Liver (tissue), 9 donors: ENCODE data around the gene RPE65. TPM values are rescaled to one million over a fixed set of nuclear protein-coding genes. Genes with fewer than 3 reads are reported as not detected.
"Not testable (repeated sequence)": the region's sequence is repeated elsewhere in the genome, so short reads cannot be mapped to it uniquely, and the experiment has no call there.

Experiments
- DNase-seq: peaks from one replicate; pipeline ENCODE4 v3.0.0-alpha.2; 2017; ENCODE audit warnings: low spot score
- H3K27ac ChIP-seq, 2 donors: one replicate each; pipeline ENCODE4 v1.7.0; 2013; ENCODE audit warnings: inconsistent platforms in 2 of 2, low read length in 2 of 2, control low read depth in 1 of 2, low read depth in 1 of 2, mild to moderate bottlenecking in 1 of 2
- H3K27me3 ChIP-seq, 4 donors: one replicate each; pipeline versions ENCODE4 v1.6.1 to v1.7.0; 2013; ENCODE audit warnings: low read length in 3 of 4, inconsistent platforms in 1 of 4, mild to moderate bottlenecking in 1 of 4, moderate library complexity in 1 of 4; ENCODE audit not compliant: control insufficient read depth in 4 of 4, insufficient read depth in 4 of 4
- H3K36me3 ChIP-seq, 4 donors: one replicate each; pipeline versions ENCODE4 v1.6.1 to v1.7.0; 2013; ENCODE audit warnings: low read length in 3 of 4, mild to moderate bottlenecking in 3 of 4, low read depth in 1 of 4, moderate library complexity in 1 of 4; ENCODE audit not compliant: control insufficient read depth in 4 of 4, insufficient read depth in 3 of 4
- H3K4me1 ChIP-seq, 4 donors: one replicate each; pipeline versions ENCODE4 v1.6.1 to v1.7.0; 2013; ENCODE audit warnings: low read length in 3 of 4, mild to moderate bottlenecking in 3 of 4, moderate library complexity in 1 of 4; ENCODE audit not compliant: control insufficient read depth in 4 of 4, insufficient read depth in 4 of 4
- H3K4me3 ChIP-seq, 3 donors: one replicate each; pipeline versions ENCODE4 v1.6.1 to v1.7.0; 2013; ENCODE audit warnings: low read length in 3 of 3, control low read depth in 1 of 3, low read depth in 1 of 3, mild to moderate bottlenecking in 1 of 3
- H3K9ac ChIP-seq, 2 donors: one replicate each; pipeline ENCODE4 v1.7.0; 2013; ENCODE audit warnings: low read length in 2 of 2, mild to moderate bottlenecking in 2 of 2, moderate library complexity in 2 of 2, control low read depth in 1 of 2, low read depth in 1 of 2
- H3K9me3 ChIP-seq, 4 donors: one replicate each; pipeline versions ENCODE4 v1.6.1 to v1.7.0; 2013; ENCODE audit warnings: low read length in 3 of 4; ENCODE audit not compliant: control insufficient read depth in 4 of 4
- ATF3 ChIP-seq: IDR thresholded peaks from 2 replicates; pipeline ENCODE4 v1.6.1; 2016; ENCODE audit warnings: antibody characterized with exemption
- CTCF ChIP-seq: fragments of 150-350 bp; IDR thresholded peaks from 2 replicates; pipeline ENCODE4 v1.5.1; 2017; ENCODE audit warnings: improper control_type of control experiment, low read depth, low read length; ENCODE audit not compliant: missing input control
- EGR1 ChIP-seq, 2 donors: IDR thresholded peaks; 2 replicates each; pipeline ENCODE4 v1.6.1; 2016 to 2018; ENCODE audit warnings: antibody characterized with exemption in 2 of 2, low read depth in 2 of 2
- FOXA1 ChIP-seq: IDR thresholded peaks from 2 replicates; pipeline ENCODE4 v1.6.1; 2016; ENCODE audit warnings: antibody characterized with exemption
- FOXA2 ChIP-seq: IDR thresholded peaks from 2 replicates; pipeline ENCODE4 v1.6.1; 2016; ENCODE audit warnings: antibody characterized with exemption
- GABPA ChIP-seq, 2 donors: IDR thresholded peaks in 1 of 2; conservative IDR thresholded peaks in 1 of 2; 2 replicates each; pipeline ENCODE4 v1.6.1; 2016; ENCODE audit warnings: antibody characterized with exemption in 2 of 2, mild to moderate bottlenecking in 1 of 2, moderate library complexity in 1 of 2
- HNF4A ChIP-seq, 2 donors: conservative IDR thresholded peaks; 2 replicates each; pipeline ENCODE4 v1.6.1; 2016; ENCODE audit warnings: antibody characterized with exemption in 2 of 2, mild to moderate bottlenecking in 2 of 2
- HNF4G ChIP-seq: IDR thresholded peaks from 2 replicates; pipeline ENCODE4 v1.6.1; 2016; ENCODE audit warnings: antibody characterized with exemption
- JUND ChIP-seq, 2 donors: IDR thresholded peaks; 2 replicates each; pipeline ENCODE4 v1.6.1; 2016; ENCODE audit warnings: antibody characterized with exemption in 2 of 2
- MAX ChIP-seq: IDR thresholded peaks from 2 replicates; pipeline ENCODE4 v1.6.1; 2016; ENCODE audit warnings: antibody characterized with exemption
- NR2F2 ChIP-seq: IDR thresholded peaks from 2 replicates; pipeline ENCODE4 v1.6.1; 2016; ENCODE audit warnings: antibody characterized with exemption
- RAD21 ChIP-seq, 2 donors: IDR thresholded peaks; 2 replicates each; pipeline ENCODE4 v1.6.1; 2016; ENCODE audit warnings: antibody characterized with exemption in 2 of 2, mild to moderate bottlenecking in 2 of 2
- REST ChIP-seq: IDR thresholded peaks from 2 replicates; pipeline ENCODE4 v1.6.1; 2016; ENCODE audit warnings: antibody characterized with exemption, mild to moderate bottlenecking
- RXRA ChIP-seq, 2 donors: IDR thresholded peaks; 2 replicates each; pipeline ENCODE4 v1.6.1; 2017 to 2018; ENCODE audit warnings: antibody characterized with exemption in 2 of 2, mild to moderate bottlenecking in 1 of 2
- SP1 ChIP-seq: IDR thresholded peaks from 2 replicates; pipeline ENCODE4 v1.6.1; 2018; ENCODE audit warnings: antibody characterized with exemption, mild to moderate bottlenecking
- TAF1 ChIP-seq: conservative IDR thresholded peaks from 2 replicates; pipeline ENCODE4 v1.6.1; 2016; ENCODE audit warnings: antibody characterized with exemption, mild to moderate bottlenecking
- YY1 ChIP-seq: IDR thresholded peaks from 2 replicates; pipeline ENCODE4 v1.6.1; 2016; ENCODE audit warnings: antibody characterized with exemption, mild to moderate bottlenecking
- ZBTB33 ChIP-seq: IDR thresholded peaks from 2 replicates; pipeline ENCODE4 v1.6.1; 2016; ENCODE audit warnings: antibody characterized with exemption
- WGBS: extraction: QIAGEN DNeasy Blood & Tissue Kit; methylation state at CpG from one replicate; pipeline ENCODE4 v1.1.7; 2013; 5-methylcytosine and 5-hydroxymethylcytosine counted together
- polyA plus RNA-seq, 2 donors: library from polyadenylated mRNA; stranded (reverse) in 1 of 2; unstranded in 1 of 2; fragments of 200-250 nt in 1 of 2; fragments of >200 nt in 1 of 2; fragmentation: Nextera tagmentation in 1 of 2; extraction: Ambion mirVana in 1 of 2; gene quantifications; one replicate each; pipeline versions ENCODE4 v1.2.1 to v1.2.3, GENCODE V29; 2013 to 2015
- total RNA-seq, 2 donors: library from RNA; depleted of rRNA; stranded (reverse); fragments of >200 nt; gene quantifications; one replicate each; pipeline ENCODE4 v1.2.3, GENCODE V29; 2014
- donor health status: healthy.
- donor health status: healthy.
- donor health status: healthy.
- donor health status: healthy.
- donor health status: healthy.

The RPE65 gene
- total and polyA plus RNA-seq, 4 donors, result not detected

GRCh38 chr1:68385798-68386524 lies 63.8 kb downstream of the RPE65 start:
- not testable (repeated sequence) for DNase-seq, H3K27ac ChIP-seq
- 85% methylated on average over 9 of the region's 10 CpGs for WGBS

GRCh38 chr1:68384872-68385411 lies 64.8 kb downstream of the RPE65 start:
- H3K27ac ChIP-seq, result no peak overlapping the region
- H3K4me3 ChIP-seq, result no peak overlapping the region
- H3K9ac ChIP-seq, result no peak overlapping the region
- H3K9me3 ChIP-seq, result no peaks in the 10 kb centered on the region
- no peaks in the 10 kb centered on the region for H3K4me1 ChIP-seq
- 87% methylated on average over 2 of the region's 2 CpGs for WGBS
- no peaks in the 10 kb centered on the region for H3K27me3 ChIP-seq
- H3K36me3 ChIP-seq, result no peaks in the 10 kb centered on the region
- no peak for DNase-seq
- TF ChIP-seq JUND (IDR thresholded peaks at IDR 0.05), result no peak
- TF ChIP-seq ZBTB33, result no peak
- no peak for TF ChIP-seq NR2F2
- TF ChIP-seq HNF4G, result no peak
- TF ChIP-seq FOXA2, result no peak
- TF ChIP-seq MAX, result no peak
- TF ChIP-seq ATF3, result no peak
- no peak for TF ChIP-seq FOXA1
- no peak for TF ChIP-seq YY1
- no peak for TF ChIP-seq GABPA (IDR thresholded peaks at IDR 0.05 in 1 of 2, conservative IDR thresholded peaks at IDR 0.05 in 1 of 2)
- TF ChIP-seq RAD21 (IDR thresholded peaks at IDR 0.05), result no peak
- no peak for TF ChIP-seq HNF4A (conservative IDR thresholded peaks at IDR 0.05)
- TF ChIP-seq EGR1 (IDR thresholded peaks at IDR 0.05; ENCODE audit: low read depth in 2 of 2), result no peak
- no peak for TF ChIP-seq SP1
- TF ChIP-seq CTCF, result no peak
- no peak for TF ChIP-seq TAF1
- no peak for TF ChIP-seq RXRA (IDR thresholded peaks at IDR 0.05)
- no peak for TF ChIP-seq REST

More at GRCh38 chr1:68385798-68386524, 63.8 kb downstream of the RPE65 start:
- H3K4me1 ChIP-seq, H3K27me3 ChIP-seq, H3K9ac ChIP-seq, H3K36me3 ChIP-seq, H3K9me3 ChIP-seq, H3K4me3 ChIP-seq: not testable (repeated sequence)
